Neural cell (in vitro differentiated cells): ENCODE measurements around the gene MED13. TPM values are rescaled to one million over a fixed set of nuclear protein-coding genes. Genes with fewer than 3 reads are reported as not detected.

ENCODE experiments used
- H2AFZ ChIP-seq: fragments of 200-600, 300-800 bp; sonication (generic), shearing (Covaris generic); 2 replicates; pipeline ENCODE4 v1.6.0; 2014; ENCODE audit warnings: low read depth, mild to moderate bottlenecking, antibody characterized with exemption, low read length, moderate library complexity
- H3F3A ChIP-seq: fragments of 200-600 bp; shearing (Covaris generic); 2 replicates; pipeline ENCODE4 v1.6.1; 2016; ENCODE audit warnings: mild to moderate bottlenecking, moderate library complexity, mixed read lengths, antibody characterized with exemption, low read length; ENCODE audit not compliant: insufficient read depth, poor library complexity, severe bottlenecking
- H3K27ac ChIP-seq: fragments of 200-600, 300-800 bp; sonication (generic), shearing (Covaris generic); 2 replicates; pipeline ENCODE4 v1.5.1; 2014; ENCODE audit warnings: mild to moderate bottlenecking, low read length, moderate library complexity
- H3K27me3 ChIP-seq: fragments of 300-800, 200-600 bp; sonication (generic), shearing (Covaris generic); 2 replicates; pipeline ENCODE4 v1.6.0; 2014; ENCODE audit warnings: mild to moderate bottlenecking, low read depth, low read length, moderate library complexity; ENCODE audit not compliant: insufficient read depth
- H3K36me3 ChIP-seq: fragments of 300-800, 200-600 bp; sonication (generic), shearing (Covaris generic); 2 replicates; pipeline ENCODE4 v1.5.1; 2014; ENCODE audit warnings: mild to moderate bottlenecking, antibody characterized with exemption, low read length, moderate library complexity; ENCODE audit not compliant: insufficient read depth
- H3K4me2 ChIP-seq: fragments of 300-800, 200-600 bp; sonication (generic), shearing (Covaris generic); 2 replicates; pipeline ENCODE4 v1.6.0; 2014; ENCODE audit warnings: mild to moderate bottlenecking, low read length
- H3K4me3 ChIP-seq: fragments of 300-800, 200-600 bp; sonication (generic), shearing (Covaris generic); 2 replicates; pipeline ENCODE4 v1.5.1; 2014; ENCODE audit warnings: mild to moderate bottlenecking, low read length, moderate library complexity
- H3K79me2 ChIP-seq: fragments of 200-600 bp; shearing (Covaris generic); replicated peaks from 2 replicates; pipeline ENCODE4 v1.6.0; 2014; ENCODE audit warnings: mild to moderate bottlenecking, low read length, moderate library complexity; ENCODE audit not compliant: insufficient read depth
- H3K9ac ChIP-seq: fragments of 300-800, 200-600 bp; sonication (generic), shearing (Covaris generic); 2 replicates; pipeline ENCODE4 v1.6.1; 2016; ENCODE audit warnings: mild to moderate bottlenecking, low read length, mixed read lengths
- H3K9me2 ChIP-seq: fragments of 200-600 bp; shearing (Covaris generic); 2 replicates; pipeline ENCODE4 v1.6.1; 2016; ENCODE audit warnings: mild to moderate bottlenecking, low read length, mixed read lengths; ENCODE audit not compliant: insufficient read depth
- H3K9me3 ChIP-seq: fragments of 200-600, 300-800 bp; sonication (generic), shearing (Covaris generic); 2 replicates; pipeline ENCODE4 v1.6.1; 2016; ENCODE audit warnings: mild to moderate bottlenecking, mixed run types, low read length, moderate library complexity, mixed read lengths
- H4K20me1 ChIP-seq: fragments of 200-600 bp; shearing (Covaris generic); 2 replicates; pipeline ENCODE4 v1.6.1; 2016; ENCODE audit warnings: mild to moderate bottlenecking, mixed run types; ENCODE audit not compliant: insufficient read depth
- CTCF ChIP-seq: fragments of 450-650 bp; IDR thresholded peaks from 2 replicates; pipeline ENCODE4 v1.5.1; 2014; ENCODE audit warnings: antibody characterized with exemption, mild to moderate bottlenecking, moderate library complexity; ENCODE audit not compliant: poor library complexity, severe bottlenecking
- EP300 ChIP-seq: fragments of 450-650 bp; conservative IDR thresholded peaks from 2 replicates; pipeline ENCODE4 v1.6.1; 2014; ENCODE audit warnings: antibody characterized with exemption, mild to moderate bottlenecking, moderate library complexity; ENCODE audit not compliant: poor library complexity, severe bottlenecking
- EZH2 ChIP-seq: fragments of 200-600, 300-800 bp; shearing (Covaris generic), sonication (generic); IDR thresholded peaks from 2 replicates; pipeline ENCODE4 v1.6.1; 2014; ENCODE audit warnings: antibody characterized with exemption, low read length, borderline replicate concordance, mild to moderate bottlenecking; ENCODE audit not compliant: insufficient read depth, poor library complexity, severe bottlenecking
- MXI1 ChIP-seq: fragments of 450-650 bp; conservative IDR thresholded peaks from 2 replicates; pipeline ENCODE4 v1.6.1; 2014; ENCODE audit warnings: antibody characterized with exemption, mild to moderate bottlenecking; ENCODE audit not compliant: poor library complexity, severe bottlenecking
- POLR2AphosphoS5 ChIP-seq: IDR thresholded peaks from 2 replicates; pipeline ENCODE4 v1.6.1; 2012
- RAD21 ChIP-seq: fragments of 450-650 bp; conservative IDR thresholded peaks from 2 replicates; pipeline ENCODE4 v1.6.1; 2014; ENCODE audit warnings: antibody characterized with exemption, mild to moderate bottlenecking, moderate library complexity
- SMC3 ChIP-seq: fragments of 450-650 bp; conservative IDR thresholded peaks from 2 replicates; pipeline ENCODE4 v1.6.1; 2014; ENCODE audit warnings: antibody characterized with exemption, mild to moderate bottlenecking, moderate library complexity; ENCODE audit not compliant: poor library complexity
- TAF1 ChIP-seq: IDR thresholded peaks from 2 replicates; pipeline ENCODE4 v1.6.1; 2012; ENCODE audit warnings: low read depth
- polyA plus RNA-seq: library from polyadenylated mRNA; depleted of rRNA; stranded (reverse); fragments of >200 nt; gene quantifications from 2 replicates; pipeline ENCODE4 v1.2.3, GENCODE V29; 2014
- TF ChIP-seq, protein P1 (sequence below): IDR thresholded peaks from 2 replicates; pipeline ENCODE4 v1.6.1; 2012; ENCODE audit warnings: borderline replicate concordance

The MED13 gene
- polyA plus RNA-seq, 1 donor from 2014 or later, result 22.6 TPM

- H3F3A ChIP-seq, result no peaks in the 10 kb centered on the region
- H3K36me3 ChIP-seq, result no peaks in the 10 kb centered on the region
- H3K4me2 ChIP-seq, result no peak overlapping the region
These were observed 67.4 kb downstream of the MED13 start for GRCh38 chr17:61997664-61998063.

DNA sequence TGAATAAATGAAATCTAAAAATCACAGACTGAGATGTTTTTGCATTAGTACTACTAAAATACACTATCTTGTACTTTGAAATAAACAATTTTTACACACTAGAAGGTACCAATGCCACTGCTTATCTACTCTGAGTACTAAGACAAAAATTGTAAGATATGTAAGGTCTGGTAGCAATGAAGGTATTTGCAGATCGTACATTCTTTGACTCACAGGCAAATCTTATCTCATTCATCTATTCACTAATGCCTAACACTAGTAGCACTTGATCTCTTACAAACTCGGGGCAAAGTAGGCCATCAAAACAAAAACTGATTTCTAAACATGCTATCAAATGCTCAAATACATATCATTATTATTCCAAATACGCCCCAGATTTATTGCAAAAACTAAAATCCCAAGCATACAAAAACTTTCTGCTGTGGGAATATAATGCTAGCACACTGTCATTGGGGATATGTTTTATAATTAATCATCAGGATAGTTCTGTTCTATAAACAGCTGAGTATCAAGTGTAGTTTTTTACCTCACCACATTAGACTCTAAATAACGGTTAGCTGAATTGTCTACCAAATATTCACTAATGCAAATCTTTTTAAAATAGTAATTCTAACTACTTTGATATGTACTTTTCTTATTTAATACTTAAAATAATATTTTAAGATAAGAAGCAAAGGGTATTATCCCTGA is 68.0 kb downstream of the MED13 start:
- no peaks in the 10 kb centered on the region for H3K9me2 ChIP-seq
- TF ChIP-seq MXI1 (no peak), CTCF (no peak), EZH2 (no peak), TAF1 (no peak), EP300 (no peak)
- H3K9me3 ChIP-seq, result no peaks in the 10 kb centered on the region
- H4K20me1 ChIP-seq, result no peaks in the 10 kb centered on the region
- H3K4me2 ChIP-seq, result no peak overlapping the region
- H3K27me3 ChIP-seq, result no peaks in the 10 kb centered on the region
- H3K9ac ChIP-seq, result no peak overlapping the region
- H3K27ac ChIP-seq, result no peak overlapping the region
- peaks cover 37% of the 10 kb centered on the region for H3K79me2 ChIP-seq
- H3K36me3 ChIP-seq, result no peaks in the 10 kb centered on the region
- H3K4me3 ChIP-seq, result no peak overlapping the region
- no peak overlapping the region for H2AFZ ChIP-seq
- no peaks in the 10 kb centered on the region for H3F3A ChIP-seq

More at GRCh38 chr17:61997664-61998063, 67.4 kb downstream of the MED13 start:
- Histone ChIP-seq H4K20me1 (no peaks in the 10 kb centered on the region), H3K27ac (no peak overlapping the region), H3K9me3 (no peaks in the 10 kb centered on the region), H3K4me3 (no peak overlapping the region), H3K27me3 (no peaks in the 10 kb centered on the region), H3K79me2 (peaks cover 37% of the 10 kb centered on the region), H3K9ac (no peak overlapping the region), H2AFZ (no peak overlapping the region), H3K9me2 (no peaks in the 10 kb centered on the region)
- TF ChIP-seq EZH2, result no peak
- TF ChIP-seq, protein P1, sequence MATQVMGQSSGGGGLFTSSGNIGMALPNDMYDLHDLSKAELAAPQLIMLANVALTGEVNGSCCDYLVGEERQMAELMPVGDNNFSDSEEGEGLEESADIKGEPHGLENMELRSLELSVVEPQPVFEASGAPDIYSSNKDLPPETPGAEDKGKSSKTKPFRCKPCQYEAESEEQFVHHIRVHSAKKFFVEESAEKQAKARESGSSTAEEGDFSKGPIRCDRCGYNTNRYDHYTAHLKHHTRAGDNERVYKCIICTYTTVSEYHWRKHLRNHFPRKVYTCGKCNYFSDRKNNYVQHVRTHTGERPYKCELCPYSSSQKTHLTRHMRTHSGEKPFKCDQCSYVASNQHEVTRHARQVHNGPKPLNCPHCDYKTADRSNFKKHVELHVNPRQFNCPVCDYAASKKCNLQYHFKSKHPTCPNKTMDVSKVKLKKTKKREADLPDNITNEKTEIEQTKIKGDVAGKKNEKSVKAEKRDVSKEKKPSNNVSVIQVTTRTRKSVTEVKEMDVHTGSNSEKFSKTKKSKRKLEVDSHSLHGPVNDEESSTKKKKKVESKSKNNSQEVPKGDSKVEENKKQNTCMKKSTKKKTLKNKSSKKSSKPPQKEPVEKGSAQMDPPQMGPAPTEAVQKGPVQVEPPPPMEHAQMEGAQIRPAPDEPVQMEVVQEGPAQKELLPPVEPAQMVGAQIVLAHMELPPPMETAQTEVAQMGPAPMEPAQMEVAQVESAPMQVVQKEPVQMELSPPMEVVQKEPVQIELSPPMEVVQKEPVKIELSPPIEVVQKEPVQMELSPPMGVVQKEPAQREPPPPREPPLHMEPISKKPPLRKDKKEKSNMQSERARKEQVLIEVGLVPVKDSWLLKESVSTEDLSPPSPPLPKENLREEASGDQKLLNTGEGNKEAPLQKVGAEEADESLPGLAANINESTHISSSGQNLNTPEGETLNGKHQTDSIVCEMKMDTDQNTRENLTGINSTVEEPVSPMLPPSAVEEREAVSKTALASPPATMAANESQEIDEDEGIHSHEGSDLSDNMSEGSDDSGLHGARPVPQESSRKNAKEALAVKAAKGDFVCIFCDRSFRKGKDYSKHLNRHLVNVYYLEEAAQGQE, result no peak
- TF ChIP-seq TAF1, result no peak
- TF ChIP-seq EP300, result no peak
- TF ChIP-seq SMC3, result no peak
- TF ChIP-seq CTCF, result no peak
- TF ChIP-seq MXI1, result no peak
- no peak for TF ChIP-seq POLR2AphosphoS5
- TF ChIP-seq RAD21, result no peak
